Neural cell (in vitro differentiated cells): ENCODE data around the gene SNX2. TPM values are rescaled to one million over a fixed set of nuclear protein-coding genes. Genes with fewer than 3 reads are reported as not detected.

ENCODE experiments used
- H2AFZ ChIP-seq: fragments of 200-600, 300-800 bp; sonication (generic), shearing (Covaris generic); 2 replicates; pipeline ENCODE4 v1.6.0; 2014; ENCODE audit warnings: low read depth, mild to moderate bottlenecking, antibody characterized with exemption, low read length, moderate library complexity
- H3F3A ChIP-seq: fragments of 200-600 bp; shearing (Covaris generic); 2 replicates; pipeline ENCODE4 v1.6.1; 2016; ENCODE audit warnings: mild to moderate bottlenecking, moderate library complexity, mixed read lengths, antibody characterized with exemption, low read length; ENCODE audit not compliant: insufficient read depth, poor library complexity, severe bottlenecking
- H3K27ac ChIP-seq: fragments of 200-600, 300-800 bp; sonication (generic), shearing (Covaris generic); 2 replicates; pipeline ENCODE4 v1.5.1; 2014; ENCODE audit warnings: mild to moderate bottlenecking, low read length, moderate library complexity
- H3K27me3 ChIP-seq: fragments of 300-800, 200-600 bp; sonication (generic), shearing (Covaris generic); 2 replicates; pipeline ENCODE4 v1.6.0; 2014; ENCODE audit warnings: mild to moderate bottlenecking, low read depth, low read length, moderate library complexity; ENCODE audit not compliant: insufficient read depth
- H3K36me3 ChIP-seq: fragments of 300-800, 200-600 bp; sonication (generic), shearing (Covaris generic); 2 replicates; pipeline ENCODE4 v1.5.1; 2014; ENCODE audit warnings: mild to moderate bottlenecking, antibody characterized with exemption, low read length, moderate library complexity; ENCODE audit not compliant: insufficient read depth
- H3K4me2 ChIP-seq: fragments of 300-800, 200-600 bp; sonication (generic), shearing (Covaris generic); 2 replicates; pipeline ENCODE4 v1.6.0; 2014; ENCODE audit warnings: mild to moderate bottlenecking, low read length
- H3K4me3 ChIP-seq: fragments of 300-800, 200-600 bp; sonication (generic), shearing (Covaris generic); 2 replicates; pipeline ENCODE4 v1.5.1; 2014; ENCODE audit warnings: mild to moderate bottlenecking, low read length, moderate library complexity
- H3K79me2 ChIP-seq: fragments of 200-600 bp; shearing (Covaris generic); replicated peaks from 2 replicates; pipeline ENCODE4 v1.6.0; 2014; ENCODE audit warnings: mild to moderate bottlenecking, low read length, moderate library complexity; ENCODE audit not compliant: insufficient read depth
- H3K9ac ChIP-seq: fragments of 300-800, 200-600 bp; sonication (generic), shearing (Covaris generic); 2 replicates; pipeline ENCODE4 v1.6.1; 2016; ENCODE audit warnings: mild to moderate bottlenecking, low read length, mixed read lengths
- H3K9me2 ChIP-seq: fragments of 200-600 bp; shearing (Covaris generic); 2 replicates; pipeline ENCODE4 v1.6.1; 2016; ENCODE audit warnings: mild to moderate bottlenecking, low read length, mixed read lengths; ENCODE audit not compliant: insufficient read depth
- H3K9me3 ChIP-seq: fragments of 200-600, 300-800 bp; sonication (generic), shearing (Covaris generic); 2 replicates; pipeline ENCODE4 v1.6.1; 2016; ENCODE audit warnings: mild to moderate bottlenecking, mixed run types, low read length, moderate library complexity, mixed read lengths
- H4K20me1 ChIP-seq: fragments of 200-600 bp; shearing (Covaris generic); 2 replicates; pipeline ENCODE4 v1.6.1; 2016; ENCODE audit warnings: mild to moderate bottlenecking, mixed run types; ENCODE audit not compliant: insufficient read depth
- CTCF ChIP-seq: fragments of 450-650 bp; IDR thresholded peaks from 2 replicates; pipeline ENCODE4 v1.5.1; 2014; ENCODE audit warnings: antibody characterized with exemption, mild to moderate bottlenecking, moderate library complexity; ENCODE audit not compliant: poor library complexity, severe bottlenecking
- EP300 ChIP-seq: fragments of 450-650 bp; conservative IDR thresholded peaks from 2 replicates; pipeline ENCODE4 v1.6.1; 2014; ENCODE audit warnings: antibody characterized with exemption, mild to moderate bottlenecking, moderate library complexity; ENCODE audit not compliant: poor library complexity, severe bottlenecking
- EZH2 ChIP-seq: fragments of 200-600, 300-800 bp; shearing (Covaris generic), sonication (generic); IDR thresholded peaks from 2 replicates; pipeline ENCODE4 v1.6.1; 2014; ENCODE audit warnings: antibody characterized with exemption, low read length, borderline replicate concordance, mild to moderate bottlenecking; ENCODE audit not compliant: insufficient read depth, poor library complexity, severe bottlenecking
- MXI1 ChIP-seq: fragments of 450-650 bp; conservative IDR thresholded peaks from 2 replicates; pipeline ENCODE4 v1.6.1; 2014; ENCODE audit warnings: antibody characterized with exemption, mild to moderate bottlenecking; ENCODE audit not compliant: poor library complexity, severe bottlenecking
- POLR2AphosphoS5 ChIP-seq: IDR thresholded peaks from 2 replicates; pipeline ENCODE4 v1.6.1; 2012
- RAD21 ChIP-seq: fragments of 450-650 bp; conservative IDR thresholded peaks from 2 replicates; pipeline ENCODE4 v1.6.1; 2014; ENCODE audit warnings: antibody characterized with exemption, mild to moderate bottlenecking, moderate library complexity
- SMC3 ChIP-seq: fragments of 450-650 bp; conservative IDR thresholded peaks from 2 replicates; pipeline ENCODE4 v1.6.1; 2014; ENCODE audit warnings: antibody characterized with exemption, mild to moderate bottlenecking, moderate library complexity; ENCODE audit not compliant: poor library complexity
- TAF1 ChIP-seq: IDR thresholded peaks from 2 replicates; pipeline ENCODE4 v1.6.1; 2012; ENCODE audit warnings: low read depth
- polyA plus RNA-seq: library from polyadenylated mRNA; depleted of rRNA; stranded (reverse); fragments of >200 nt; gene quantifications from 2 replicates; pipeline ENCODE4 v1.2.3, GENCODE V29; 2014
- TF ChIP-seq, protein P1 (sequence below): IDR thresholded peaks from 2 replicates; pipeline ENCODE4 v1.6.1; 2012; ENCODE audit warnings: borderline replicate concordance

Gene SNX2
- polyA plus RNA-seq, 1 donor from 2014 or later: 36.1 TPM

- no peak for TF ChIP-seq RAD21
- TF ChIP-seq POLR2AphosphoS5: no peak
- TF ChIP-seq EP300: no peak
- no peak for TF ChIP-seq CTCF
- TF ChIP-seq MXI1: no peak
- TF ChIP-seq, protein P1, sequence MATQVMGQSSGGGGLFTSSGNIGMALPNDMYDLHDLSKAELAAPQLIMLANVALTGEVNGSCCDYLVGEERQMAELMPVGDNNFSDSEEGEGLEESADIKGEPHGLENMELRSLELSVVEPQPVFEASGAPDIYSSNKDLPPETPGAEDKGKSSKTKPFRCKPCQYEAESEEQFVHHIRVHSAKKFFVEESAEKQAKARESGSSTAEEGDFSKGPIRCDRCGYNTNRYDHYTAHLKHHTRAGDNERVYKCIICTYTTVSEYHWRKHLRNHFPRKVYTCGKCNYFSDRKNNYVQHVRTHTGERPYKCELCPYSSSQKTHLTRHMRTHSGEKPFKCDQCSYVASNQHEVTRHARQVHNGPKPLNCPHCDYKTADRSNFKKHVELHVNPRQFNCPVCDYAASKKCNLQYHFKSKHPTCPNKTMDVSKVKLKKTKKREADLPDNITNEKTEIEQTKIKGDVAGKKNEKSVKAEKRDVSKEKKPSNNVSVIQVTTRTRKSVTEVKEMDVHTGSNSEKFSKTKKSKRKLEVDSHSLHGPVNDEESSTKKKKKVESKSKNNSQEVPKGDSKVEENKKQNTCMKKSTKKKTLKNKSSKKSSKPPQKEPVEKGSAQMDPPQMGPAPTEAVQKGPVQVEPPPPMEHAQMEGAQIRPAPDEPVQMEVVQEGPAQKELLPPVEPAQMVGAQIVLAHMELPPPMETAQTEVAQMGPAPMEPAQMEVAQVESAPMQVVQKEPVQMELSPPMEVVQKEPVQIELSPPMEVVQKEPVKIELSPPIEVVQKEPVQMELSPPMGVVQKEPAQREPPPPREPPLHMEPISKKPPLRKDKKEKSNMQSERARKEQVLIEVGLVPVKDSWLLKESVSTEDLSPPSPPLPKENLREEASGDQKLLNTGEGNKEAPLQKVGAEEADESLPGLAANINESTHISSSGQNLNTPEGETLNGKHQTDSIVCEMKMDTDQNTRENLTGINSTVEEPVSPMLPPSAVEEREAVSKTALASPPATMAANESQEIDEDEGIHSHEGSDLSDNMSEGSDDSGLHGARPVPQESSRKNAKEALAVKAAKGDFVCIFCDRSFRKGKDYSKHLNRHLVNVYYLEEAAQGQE: no peak
- TF ChIP-seq SMC3: no peak
- TF ChIP-seq TAF1: no peak
- no peak for TF ChIP-seq EZH2
- H3K9me3 ChIP-seq: no peaks in the 10 kb centered on the region
- no peak overlapping the region for H3K4me2 ChIP-seq
- no peak overlapping the region for H2AFZ ChIP-seq
- H3K4me3 ChIP-seq: no peak overlapping the region
- H3F3A ChIP-seq: no peaks in the 10 kb centered on the region
- H3K27ac ChIP-seq: no peak overlapping the region
- no peaks in the 10 kb centered on the region for H3K9me2 ChIP-seq
- H4K20me1 ChIP-seq: no peaks in the 10 kb centered on the region
- H3K36me3 ChIP-seq: no peaks in the 10 kb centered on the region
- H3K79me2 ChIP-seq: no peaks in the 10 kb centered on the region
- H3K27me3 ChIP-seq: no peaks in the 10 kb centered on the region
- no peak overlapping the region for H3K9ac ChIP-seq
These were observed 17.6 kb upstream of the SNX2 start for GRCh38 chr5:122757285-122757684.

DNA sequence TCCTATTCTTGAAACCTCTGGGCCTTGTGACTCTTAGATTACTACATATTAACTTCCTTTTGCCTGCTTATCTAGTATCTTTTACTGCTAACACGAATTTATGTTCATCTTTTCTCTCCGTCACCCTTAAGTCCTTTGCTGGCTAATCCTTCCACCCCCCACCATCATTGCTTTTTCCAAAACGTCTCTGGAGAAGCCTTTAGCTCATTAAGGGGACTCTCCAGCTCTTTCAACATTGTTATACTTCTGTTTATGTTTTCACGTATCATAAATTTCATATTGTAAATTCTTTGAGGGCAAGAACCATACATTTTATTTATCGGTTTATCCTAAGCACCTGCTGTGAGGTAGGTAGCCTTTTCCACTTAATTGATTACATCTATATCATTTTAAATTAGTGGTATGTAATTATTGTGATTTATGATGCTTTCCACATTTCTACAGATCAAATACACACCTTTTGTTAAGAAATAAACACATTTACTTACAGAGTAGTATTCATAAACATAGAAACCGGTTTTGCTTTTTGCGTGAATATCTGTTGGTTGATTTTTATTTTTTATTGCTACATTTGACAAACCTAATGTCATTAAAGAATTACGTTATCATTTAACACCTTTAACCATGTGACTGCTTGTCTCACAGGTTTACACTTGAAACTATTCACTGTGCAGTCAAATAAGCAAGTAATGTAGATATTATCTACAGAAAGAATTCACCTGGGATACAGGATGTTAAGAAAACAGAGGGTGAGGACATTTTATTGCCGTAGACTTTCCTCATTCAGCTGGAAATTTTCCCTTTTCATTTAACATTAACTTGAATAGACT, 15.4 kb upstream of the SNX2 start:
- H3K27ac ChIP-seq: no peak overlapping the region
- no peaks in the 10 kb centered on the region for H3F3A ChIP-seq
- no peak overlapping the region for H3K4me2 ChIP-seq
- H3K79me2 ChIP-seq: no peaks in the 10 kb centered on the region
- no peaks in the 10 kb centered on the region for H3K9me2 ChIP-seq
- no peaks in the 10 kb centered on the region for H4K20me1 ChIP-seq
- H2AFZ ChIP-seq: no peak overlapping the region
- no peak overlapping the region for H3K9ac ChIP-seq
- no peaks in the 10 kb centered on the region for H3K27me3 ChIP-seq
- no peaks in the 10 kb centered on the region for H3K9me3 ChIP-seq
- no peak for TF ChIP-seq POLR2AphosphoS5
- TF ChIP-seq TAF1: no peak
- TF ChIP-seq SMC3: no peak
- no peak for TF ChIP-seq MXI1
- no peak for TF ChIP-seq CTCF
- TF ChIP-seq EP300: no peak
- no peak for TF ChIP-seq EZH2
- TF ChIP-seq, protein P1: no peak
- no peaks in the 10 kb centered on the region for H3K36me3 ChIP-seq
- no peak overlapping the region for H3K4me3 ChIP-seq
